ENCODE data around the gene STRBP. TPM values are rescaled to one million over a fixed set of nuclear protein-coding genes. Genes with fewer than 3 reads are reported as not detected.
A peak's percentile ranks its signal among the peaks of the same experiment; 100 is the strongest.

STRBP gene
- total and polyA plus RNA-seq, 2 of the 4 experiments (the other 2 are of a cell fraction) = 2.1 to 2.5 TPM

GRCh38 chr9:123102375-123103113, 165.8 kb downstream of the STRBP start:
- 80% methylated on average over 1 of the region's 3 CpGs; no CpG with 5 or more reads in 1 of the 2 experiments for WGBS, 2 experiments (ENCODE audit: extremely low coverage in 2 of 2, insufficient read length in 1 of 2)
- no peak overlapping the region for H3K4ac ChIP-seq (ENCODE audit: low read depth, low read length)
- no peak overlapping the region for H2BK15ac ChIP-seq (ENCODE audit: low read depth, low read length)
- H2AFZ ChIP-seq (replicated peaks; ENCODE audit: low read length, poor library complexity) = no peak overlapping the region
- H3K9me3 ChIP-seq (ENCODE audit: control insufficient read depth, insufficient read depth, low read length) = no peaks in the 10 kb centered on the region
- in situ Hi-C loops (cut with MboI; ENCODE audit: low sequenced_read_pairs) (no loop called here), dilution Hi-C loops (cut with HindIII; ENCODE audit: low sequenced_read_pairs, unreplicated experiment) (no loop called here), intact Hi-C loops (cut with micrococcal nuclease) (loop anchor here (1.0 kb wide), 2 partner anchors 123 to 248 kb away; no protein-coding TSS in a partner anchor)
- ATAC-seq (ENCODE audit: low read depth) (peak; percentile 88), DNase-seq (peak; percentile 40)
- H3K79me1 ChIP-seq (ENCODE audit: low read depth in 1 of 2, low read length in 2 of 2) = peaks cover 0 to 5% of the 10 kb centered on the region in 2 experiments; a peak in 2 of 4 replicates
- no peak overlapping the region for H3K18ac ChIP-seq (ENCODE audit: low read depth, low read length)
- H3K23ac ChIP-seq (ENCODE audit: low read depth, low read length) = no peak overlapping the region
- TF ChIP-seq SMC3 (IDR thresholded peaks at IDR 0.05; ENCODE audit: low read depth, low read length) = peak; percentile 45; the same call in 1 of the 2 replicates
- TF ChIP-seq FOS (IDR thresholded peaks at IDR 0.05; ENCODE audit: low read depth, low read length) = no peak
- peak; percentile 44 for TF ChIP-seq RAD21 (IDR thresholded peaks at IDR 0.05; ENCODE audit: low read length)
- peak; percentile 47 for TF ChIP-seq CTCF (conservative IDR thresholded peaks at IDR 0.05; ENCODE audit: low read depth, low read length)
- H3K9me1 ChIP-seq (ENCODE audit: insufficient read depth, low read length) = peaks cover 5% of the 10 kb centered on the region; the same call in 1 of the 2 replicates
- H3K4me2 ChIP-seq (ENCODE audit: low read depth, low read length) = no peak overlapping the region
- H2AK5ac ChIP-seq (ENCODE audit: low read depth, low read length) = no peak overlapping the region; the same call in 1 of the 2 replicates
- H3K4me1 ChIP-seq (ENCODE audit: control insufficient read depth, insufficient read depth, low read length) = peaks cover 7% of the 10 kb centered on the region; the same call in 1 of the 2 replicates
- H3K36me3 ChIP-seq (ENCODE audit: control insufficient read depth, insufficient read depth, low read length) = peaks cover 63% of the 10 kb centered on the region
- H3K27ac ChIP-seq (ENCODE audit: insufficient read depth, low read length) = no peak overlapping the region
- H2BK20ac ChIP-seq (ENCODE audit: low read depth, low read length) = peak overlapping the region; percentile 15; the same call in 1 of the 2 replicates
- POLR2A ChIA-PET (ENCODE audit: unreplicated experiment) = no interaction called here
- no peak overlapping the region for H3K56ac ChIP-seq (ENCODE audit: extremely low read depth, insufficient read depth, low read length)
- BruUV-seq (replicated peaks) = no TSS peak
- no peak overlapping the region for H4K8ac ChIP-seq (ENCODE audit: low read depth in 2 of 2, low read length in 2 of 2)
- no peak overlapping the region for H3K9ac ChIP-seq (ENCODE audit: low read depth, low read length)
- no peak overlapping the region for H4K5ac ChIP-seq (ENCODE audit: low read depth, low read length)
- H3K4me3 ChIP-seq (ENCODE audit: insufficient read depth, low read depth, low read length) = no peak overlapping the region
- H2BK5ac ChIP-seq (ENCODE audit: low read depth, low read length, poor library complexity, severe bottlenecking) = no peak overlapping the region
- 0 out of 2 replicates have a peak overlapping the region, but pooled peaks have one; percentile 6 for H4K91ac ChIP-seq (ENCODE audit: insufficient read depth, low read depth, low read length)
- CTCF ChIA-PET = interaction anchor here (0.6 to 2.2 kb wide), 11 partner anchors 10 to 258 kb away, joined by 3 to 6 read pairs (median 3); no protein-coding TSS in a partner anchor
- H2BK120ac ChIP-seq (ENCODE audit: low read depth, low read length) = no peak overlapping the region
- H3K27me3 ChIP-seq (ENCODE audit: control insufficient read depth, insufficient read depth, low read length) = no peaks in the 10 kb centered on the region
- H2AK9ac ChIP-seq (replicated peaks; ENCODE audit: low read depth, low read length, poor library complexity) = no peak overlapping the region
- H4K20me1 ChIP-seq (ENCODE audit: insufficient read depth, low read length) = peaks cover 5% of the 10 kb centered on the region; the same call in 1 of the 2 replicates
- H3K14ac ChIP-seq (replicated peaks; ENCODE audit: low read depth, low read length) = no peak overlapping the region

Measured in IMR-90 (cell line).